WTC11 (cell line): Measurements from ENCODE around the gene PDK2. TPM values are rescaled to one million over a fixed set of nuclear protein-coding genes. Genes with fewer than 3 reads are reported as not detected.

Experiments
- ATAC-seq: fragments of 200-7000 bp; cut with Tn5 transposase; 2 replicates; pipeline ENCODE4 v1.10.0; 2021; ENCODE audit warnings: mild to moderate bottlenecking, moderate library complexity
- CTCF ChIA-PET: fragments of 300-600 bp; sonication (Branson Sonifier 250); formaldehyde crosslinking; loops from one replicate; lab custom pipeline; 2021; ENCODE audit warnings: antibody characterized with exemption; lab: Charles Lee
- POLR2A ChIA-PET: fragments of 350-600 bp; sonication (Branson Sonifier 250); formaldehyde crosslinking; loops from one replicate; lab custom pipeline; 2021; ENCODE audit warnings: antibody characterized with exemption; lab: Charles Lee
- DNase-seq: peaks from one replicate; pipeline ENCODE4 v3.0.0; 2021; ENCODE audit warnings: low spot score
- H3K27ac Mint-ChIP-seq: 2 replicates; pipeline ENCODE4 v1.8.0; 2021; ENCODE audit warnings: mixed read lengths
- H3K27me3 Mint-ChIP-seq: 2 replicates; pipeline ENCODE4 v1.8.0; 2021; ENCODE audit warnings: low read depth, mild to moderate bottlenecking, moderate library complexity, mixed read lengths
- H3K36me3 Mint-ChIP-seq: 2 replicates; pipeline ENCODE4 v1.8.0; 2021; ENCODE audit warnings: mixed read lengths
- H3K4me1 Mint-ChIP-seq: 2 replicates; pipeline ENCODE4 v1.8.0; 2022; ENCODE audit warnings: mixed read lengths
- H3K4me3 Mint-ChIP-seq: 2 replicates; pipeline ENCODE4 v1.8.0; 2021; ENCODE audit warnings: mild to moderate bottlenecking, moderate library complexity, mixed read lengths
- H3K9me3 Mint-ChIP-seq: 2 replicates; pipeline ENCODE4 v1.8.0; 2021; ENCODE audit warnings: mixed read lengths
- ATF6 ChIP-seq: sonication (generic); formaldehyde crosslinking; IDR thresholded peaks from 2 replicates; pipeline ENCODE4 v1.8.1; 2023; ENCODE audit warnings: mild to moderate bottlenecking, missing genetic modification reagents
- CTCF ChIP-seq: fragments of 200-600 bp; IDR thresholded peaks from 2 replicates; pipeline ENCODE4 v1.8.0; 2022; ENCODE audit warnings: antibody characterized with exemption
- ELF4 ChIP-seq: sonication (generic); formaldehyde crosslinking; IDR thresholded peaks from 2 replicates; pipeline ENCODE4 v1.8.1; 2022; ENCODE audit warnings: low read depth, mild to moderate bottlenecking, moderate library complexity, missing genetic modification reagents
- FOXJ3 ChIP-seq: sonication (generic); formaldehyde crosslinking; IDR thresholded peaks from 2 replicates; pipeline ENCODE4 v1.9.0; 2021; ENCODE audit warnings: missing genetic modification reagents, mild to moderate bottlenecking, borderline replicate concordance
- FOXP4 ChIP-seq: sonication (generic); formaldehyde crosslinking; IDR thresholded peaks from 2 replicates; pipeline ENCODE4 v1.8.0; 2022; ENCODE audit warnings: mild to moderate bottlenecking, missing genetic modification reagents
- GABPB1 ChIP-seq: sonication (generic); formaldehyde crosslinking; IDR thresholded peaks from 2 replicates; pipeline ENCODE4 v1.8.1; 2023; ENCODE audit warnings: mild to moderate bottlenecking, missing genetic modification reagents
- MYBL2 ChIP-seq: sonication (generic); formaldehyde crosslinking; IDR thresholded peaks from 2 replicates; pipeline ENCODE4 v1.8.1; 2023; ENCODE audit warnings: mild to moderate bottlenecking, moderate library complexity, missing genetic modification reagents
- NR2C2 ChIP-seq: sonication (generic); formaldehyde crosslinking; IDR thresholded peaks from 2 replicates; pipeline ENCODE4 v1.8.0; 2022; ENCODE audit warnings: mild to moderate bottlenecking, missing genetic modification reagents
- OVOL2 ChIP-seq: fragments of 250-450 bp; sonication (Bioruptor Pico); IDR thresholded peaks from 2 replicates; pipeline ENCODE4 v1.9.0; 2021; ENCODE audit warnings: mild to moderate bottlenecking, borderline replicate concordance
- SMAD4 ChIP-seq: sonication (generic); formaldehyde crosslinking; IDR thresholded peaks from 2 replicates; pipeline ENCODE4 v1.8.0; 2022; ENCODE audit warnings: mild to moderate bottlenecking, missing genetic modification reagents
- TP53 ChIP-seq: sonication (generic); formaldehyde crosslinking; IDR thresholded peaks from 2 replicates; pipeline ENCODE4 v1.8.1; 2023; ENCODE audit warnings: mild to moderate bottlenecking, missing genetic modification reagents
- USF1 ChIP-seq: sonication (generic); formaldehyde crosslinking; IDR thresholded peaks from 2 replicates; pipeline ENCODE4 v1.8.0; 2022; ENCODE audit warnings: mild to moderate bottlenecking, missing genetic modification reagents
- ZBTB21 ChIP-seq: sonication (generic); formaldehyde crosslinking; IDR thresholded peaks from 2 replicates; pipeline ENCODE4 v1.8.1; 2023; ENCODE audit warnings: mild to moderate bottlenecking, missing genetic modification reagents, borderline replicate concordance
- ZNF121 ChIP-seq: sonication (generic); formaldehyde crosslinking; IDR thresholded peaks from 2 replicates; pipeline ENCODE4 v1.8.0; 2023; ENCODE audit warnings: missing genetic modification reagents
- ZNF317 ChIP-seq: sonication (generic); formaldehyde crosslinking; IDR thresholded peaks from 2 replicates; pipeline ENCODE4 v1.8.1; 2023; ENCODE audit warnings: low read depth, mild to moderate bottlenecking, moderate library complexity, missing genetic modification reagents, borderline replicate concordance
- ZNF532 ChIP-seq: fragments of 250-450 bp; sonication (Bioruptor Pico); IDR thresholded peaks from 2 replicates; pipeline ENCODE4 v1.9.0; 2021; ENCODE audit warnings: mild to moderate bottlenecking, borderline replicate concordance
- total RNA-seq: library from RNA; stranded (reverse); gene quantifications from 3 replicates; pipeline ENCODE4 v1.2.3, GENCODE V29; 2021

PDK2 gene
- total RNA-seq, 1 experiment from 2014 or later, result 16.6 TPM

GRCh38 chr17:50048988-50049387 is 46.2 kb upstream of the PDK2 start (continued):
- TF ChIP-seq FOXP4 (CRISPR knock-in tag) (no peak), ZNF532 (CRISPR knock-in tag) (no peak), SMAD4 (CRISPR knock-in tag) (no peak)

- no peak overlapping the region for H3K27ac Mint-ChIP-seq
- no peaks in the 10 kb centered on the region for H3K9me3 Mint-ChIP-seq
- peaks cover 10% of the 10 kb centered on the region for H3K27me3 Mint-ChIP-seq
- H3K4me3 Mint-ChIP-seq, result no peak overlapping the region
- H3K36me3 Mint-ChIP-seq, result no peaks in the 10 kb centered on the region
- no peak; the same call in 1 of the 2 replicates for ATAC-seq
- no peak for DNase-seq
- CTCF ChIA-PET, result interaction anchor here (0.7 kb wide), 1 partner anchor 30 kb away, joined by 3 read pairs; no protein-coding TSS in a partner anchor
- no peak for TF ChIP-seq ZNF317 (CRISPR knock-in tag)
- TF ChIP-seq NR2C2 (CRISPR knock-in tag), result no peak
- no peak for TF ChIP-seq CTCF
- no peak for TF ChIP-seq GABPB1 (CRISPR knock-in tag)
- TF ChIP-seq ZBTB21 (CRISPR knock-in tag), result no peak
- TF ChIP-seq ELF4 (CRISPR knock-in tag), result no peak
- TF ChIP-seq MYBL2 (CRISPR knock-in tag), result no peak
- no peak for TF ChIP-seq ATF6 (CRISPR knock-in tag)
- TF ChIP-seq OVOL2 (CRISPR knock-in tag), result no peak
- no peak for TF ChIP-seq TP53 (CRISPR knock-in tag)
- no peak for TF ChIP-seq USF1 (CRISPR knock-in tag)
- TF ChIP-seq ZNF121 (CRISPR knock-in tag), result no peak
- TF ChIP-seq FOXJ3 (CRISPR knock-in tag), result no peak
- peaks cover 52% of the 10 kb centered on the region for H3K4me1 Mint-ChIP-seq
- POLR2A ChIA-PET, result no interaction called here
Observed at GRCh38 chr17:50049636-50050035, 45.5 kb upstream of the PDK2 start.
